Activated T-cell treated with anti-CD3 and anti-CD28 coated beads, Interleukin-2, amount 50 U/mL, for 72 hours (primary cell): Measurements from ENCODE around the gene LILRA6. TPM values are rescaled to one million over a fixed set of nuclear protein-coding genes. Genes with fewer than 3 reads are reported as not detected.
A peak's percentile ranks its signal among the peaks of the same experiment; 100 is the strongest.
"Not testable (repeated sequence)": the region's sequence is repeated elsewhere in the genome, so short reads cannot be mapped to it uniquely, and the experiment has no call there.

ENCODE experiments used
- ATAC-seq, 2 donors: fragments of 150-1000 bp; cut with Tn5 transposase; replicated peaks in 1 of 2; 2 replicates each; pipeline ENCODE4 v1.10.0; 2021; ENCODE audit warnings: moderate library complexity in 2 of 2, mild to moderate bottlenecking in 1 of 2
- DNase-seq, 2 donors: peaks; one replicate each; pipeline ENCODE4 v3.0.0; 2021 to 2022; ENCODE audit warnings: mixed read lengths in 1 of 2
- H3K27ac Mint-ChIP-seq: one replicate; pipeline ENCODE4 v1.8.0; 2022; ENCODE audit warnings: mild to moderate bottlenecking, moderate library complexity, mixed read lengths
- H3K27me3 Mint-ChIP-seq: one replicate; pipeline ENCODE4 v1.8.0; 2022; ENCODE audit warnings: low read depth, mixed read lengths
- H3K36me3 Mint-ChIP-seq, 2 donors: one replicate each; pipeline ENCODE4 v1.8.0; 2022; ENCODE audit warnings: mixed read lengths in 2 of 2, mild to moderate bottlenecking in 1 of 2; ENCODE audit not compliant: insufficient read depth in 2 of 2
- H3K4me1 Mint-ChIP-seq: one replicate; pipeline ENCODE4 v1.8.0; 2022; ENCODE audit warnings: low read depth, mixed read lengths
- H3K4me3 Mint-ChIP-seq, 2 donors: one replicate each; pipeline ENCODE4 v1.8.0; 2022; ENCODE audit warnings: mild to moderate bottlenecking in 2 of 2, mixed read lengths in 2 of 2, moderate library complexity in 2 of 2
- H3K9me3 Mint-ChIP-seq, 2 donors: one replicate each; pipeline ENCODE4 v1.8.0; 2022; ENCODE audit warnings: mixed read lengths in 2 of 2
- total RNA-seq, 2 donors: library from RNA; stranded (reverse); gene quantifications; one replicate each; pipeline ENCODE4 v1.2.3, GENCODE V29; 2022

Gene LILRA6
- total RNA-seq, 2 donors from 2014 or later, result not detected

DNA sequence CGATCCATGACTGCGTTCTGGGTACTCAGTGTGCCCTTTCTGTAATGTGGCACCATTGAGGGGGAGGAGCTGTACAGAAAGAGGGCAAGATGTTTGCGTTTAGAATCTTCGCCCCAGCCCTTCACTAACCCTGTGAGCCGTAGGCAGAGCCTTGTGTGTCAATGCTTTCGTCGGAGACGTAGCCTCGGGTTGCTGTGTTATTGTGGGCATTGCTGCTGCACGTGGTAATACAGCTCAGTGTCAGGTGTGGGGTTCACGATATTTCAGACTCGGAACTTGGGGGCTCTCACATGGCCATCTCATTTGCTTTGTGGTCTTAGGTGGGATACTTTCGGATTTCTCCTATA lies 35.8 kb downstream of the LILRA6 start:
- no peak for ATAC-seq
- Mint-ChIP-seq H3K27me3 (no peaks in the 10 kb centered on the region), H3K4me1 (peaks cover 100% of the 10 kb centered on the region), H3K36me3 (peaks cover 27 to 58% of the 10 kb centered on the region in 2 donors), H3K27ac (peak overlapping the region; percentile 39), H3K4me3 (peak overlapping the region; percentile 71 to 94), H3K9me3 (no peaks in the 10 kb centered on the region)
- DNase-seq, result no peak

DNA sequence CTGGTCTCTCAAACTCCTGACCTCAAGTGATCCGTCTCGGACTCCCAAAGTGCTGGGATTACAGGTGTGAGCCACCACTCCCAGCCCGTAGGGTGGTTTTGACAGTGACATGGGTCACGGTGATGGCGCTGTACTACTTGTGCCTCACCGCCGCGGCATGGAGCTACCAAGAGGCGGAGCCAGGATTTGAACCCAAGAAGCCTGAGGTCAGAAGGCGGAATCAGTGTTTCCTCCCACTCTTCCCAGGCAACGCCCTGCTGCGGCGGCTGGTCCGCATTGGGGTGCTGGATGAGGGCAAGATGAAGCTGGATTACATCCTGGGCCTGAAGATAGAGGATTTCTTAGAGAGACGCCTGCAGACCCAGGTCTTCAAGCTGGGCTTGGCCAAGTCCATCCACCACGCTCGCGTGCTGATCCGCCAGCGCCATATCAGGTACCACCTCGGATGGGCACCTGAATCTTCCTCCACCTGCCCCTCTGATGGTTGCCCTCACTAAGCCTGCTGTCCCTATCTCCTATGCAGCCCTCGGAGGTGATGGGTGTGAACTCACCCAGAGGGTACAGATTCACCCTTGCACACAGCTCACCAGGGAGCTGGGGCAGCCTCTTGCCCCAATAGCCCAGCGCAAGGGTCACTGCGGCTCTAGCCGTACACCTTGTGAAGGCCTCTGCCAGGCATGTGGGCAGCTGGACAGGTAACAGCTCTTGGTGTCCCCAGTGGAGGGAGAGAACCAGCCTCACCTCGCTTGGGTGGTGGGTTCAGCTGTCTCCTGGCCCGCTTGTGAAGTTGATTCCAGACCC lies 36.4 kb downstream of the LILRA6 start:
- Mint-ChIP-seq H3K9me3 (no peaks in the 10 kb centered on the region), H3K27ac (no peak overlapping the region), H3K27me3 (no peaks in the 10 kb centered on the region), H3K36me3 (peaks cover 29 to 63% of the 10 kb centered on the region in 2 donors), H3K4me1 (peaks cover 98% of the 10 kb centered on the region), H3K4me3 (peak overlapping the region; percentile 71 to 94)
- DNase-seq, result no peak
- no peak for ATAC-seq

DNA sequence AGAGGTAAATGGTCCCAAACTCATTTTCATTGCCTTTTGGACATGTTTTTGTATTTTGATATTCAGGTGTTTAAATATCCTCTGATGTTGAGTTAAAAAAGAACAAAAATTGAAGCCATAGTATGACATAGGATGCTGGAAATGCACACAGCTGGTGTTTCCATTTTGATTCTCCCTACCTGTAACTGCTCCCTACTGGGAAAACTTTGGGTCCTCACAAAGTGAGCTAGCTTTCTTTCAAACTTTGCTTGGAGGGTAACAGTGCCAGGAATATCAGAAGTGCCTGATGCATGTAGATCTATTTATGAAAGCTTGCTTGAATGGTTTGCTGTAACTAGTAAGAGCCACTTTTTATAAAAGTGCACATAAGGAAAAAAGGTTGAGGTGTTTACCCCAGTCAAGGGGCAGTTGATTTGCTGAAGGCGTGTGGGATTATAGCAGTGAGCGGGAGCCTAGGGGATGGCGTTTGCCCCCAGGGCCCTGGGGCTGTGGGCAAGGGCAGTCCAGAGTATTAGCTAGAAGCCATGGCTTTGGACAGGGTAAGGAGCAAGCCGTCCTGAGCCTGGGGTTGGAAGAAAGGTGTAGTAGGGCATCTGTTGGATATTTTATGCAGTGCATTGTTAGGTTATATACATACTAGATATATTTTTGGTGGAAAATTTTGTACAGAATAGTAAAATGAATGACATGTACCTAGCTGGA lies 37.7 kb downstream of the LILRA6 start:
- H3K36me3 Mint-ChIP-seq, result peaks cover 28 to 63% of the 10 kb centered on the region in 2 donors
- peaks cover 92% of the 10 kb centered on the region for H3K4me1 Mint-ChIP-seq
- ATAC-seq (no peak), DNase-seq (no peak)
- no peaks in the 10 kb centered on the region for H3K27me3 Mint-ChIP-seq
- H3K9me3 Mint-ChIP-seq, result no peaks in the 10 kb centered on the region
- H3K27ac Mint-ChIP-seq, result peak overlapping the region; percentile 87
- H3K4me3 Mint-ChIP-seq, result peak overlapping the region; percentile 93 to 94

DNA sequence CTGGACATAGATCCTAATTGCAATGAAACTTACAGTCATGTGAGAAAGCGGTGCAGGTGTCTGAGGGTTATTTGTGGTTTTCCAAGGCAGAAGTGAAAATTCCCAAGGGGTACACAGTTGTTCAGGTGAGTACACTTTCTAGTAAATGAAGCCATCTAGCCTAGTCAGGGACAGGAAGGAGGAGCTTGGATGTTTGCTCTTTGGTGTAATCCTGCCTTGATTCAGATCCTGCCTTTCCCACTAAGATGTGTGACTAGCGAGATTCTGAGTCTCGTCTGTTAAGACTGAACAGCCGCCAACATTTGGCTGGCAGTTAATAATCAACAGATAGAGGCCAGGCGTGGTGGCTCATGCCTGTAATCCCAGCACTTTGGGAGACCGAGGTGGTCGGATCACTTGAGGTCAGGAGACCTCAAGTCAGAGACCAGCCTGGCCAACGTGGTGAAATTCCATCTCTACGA lies 39.4 kb downstream of the LILRA6 start:
- no peak for DNase-seq
- no peak for ATAC-seq
- Mint-ChIP-seq H3K36me3 (peaks cover 28 to 55% of the 10 kb centered on the region in 2 donors), H3K27ac (peak overlapping the region; percentile 97), H3K4me1 (peaks cover 85% of the 10 kb centered on the region), H3K9me3 (no peaks in the 10 kb centered on the region), H3K27me3 (no peaks in the 10 kb centered on the region), H3K4me3 (peak overlapping the region; percentile 93 to 94)

DNA sequence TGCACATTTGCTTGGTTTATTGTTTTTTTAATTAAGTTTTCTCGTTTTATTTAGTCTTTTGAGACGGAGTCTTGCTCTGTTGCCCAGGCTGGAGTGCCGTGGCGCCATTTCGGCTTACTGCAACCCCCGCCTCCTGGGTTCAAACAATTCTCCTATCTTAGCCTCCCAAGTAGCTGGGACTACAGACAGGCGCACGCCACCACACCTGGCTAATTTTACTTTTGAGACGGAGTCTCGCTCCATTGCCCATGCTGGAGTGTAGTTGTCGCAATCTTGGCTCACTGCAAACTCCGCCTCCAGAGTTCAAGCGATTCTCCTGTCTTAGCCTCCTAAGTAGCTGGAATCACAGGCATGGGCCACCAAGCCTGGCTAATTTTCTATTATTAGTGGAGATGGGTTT lies 40.6 kb downstream of the LILRA6 start:
- no peak for DNase-seq
- H3K36me3 Mint-ChIP-seq, result peaks cover 27 to 49% of the 10 kb centered on the region in 2 donors
- no peaks in the 10 kb centered on the region for H3K9me3 Mint-ChIP-seq
- ATAC-seq, result no peak
- no peaks in the 10 kb centered on the region for H3K27me3 Mint-ChIP-seq
- peaks cover 73% of the 10 kb centered on the region for H3K4me1 Mint-ChIP-seq
- H3K4me3 Mint-ChIP-seq, result peak overlapping the region; percentile 93 to 94
- peak overlapping the region; percentile 97 for H3K27ac Mint-ChIP-seq

DNA sequence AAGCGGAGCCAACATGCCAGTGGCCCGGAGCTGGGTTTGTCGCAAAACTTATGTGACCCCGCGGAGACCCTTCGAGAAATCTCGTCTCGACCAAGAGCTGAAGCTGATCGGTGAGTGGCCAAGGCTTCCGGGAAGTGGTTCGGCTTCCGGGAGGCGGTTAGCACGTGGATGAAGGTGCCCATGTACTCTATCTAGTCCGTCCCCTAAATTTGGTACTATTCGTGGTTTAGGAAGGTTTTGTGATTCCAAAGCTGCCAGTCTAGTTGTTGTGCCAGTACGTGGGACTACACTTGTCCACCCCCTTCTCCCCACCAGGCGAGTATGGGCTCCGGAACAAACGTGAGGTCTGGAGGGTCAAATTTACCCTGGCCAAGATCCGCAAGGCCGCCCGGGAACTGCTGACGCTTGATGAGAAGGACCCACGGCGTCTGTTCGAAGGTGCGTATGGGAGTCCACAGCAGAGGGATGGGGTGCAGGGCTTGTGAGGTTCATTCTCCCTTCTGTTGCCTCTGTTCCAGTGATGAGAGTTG lies 41.4 kb downstream of the LILRA6 start:
- H3K4me1 Mint-ChIP-seq, result peaks cover 65% of the 10 kb centered on the region
- H3K36me3 Mint-ChIP-seq, result peaks cover 26 to 42% of the 10 kb centered on the region in 2 donors
- no peaks in the 10 kb centered on the region for H3K9me3 Mint-ChIP-seq
- H3K27me3 Mint-ChIP-seq, result no peaks in the 10 kb centered on the region
- peak overlapping the region; percentile 97 for H3K27ac Mint-ChIP-seq
- DNase-seq, result no peak
- peak overlapping the region; percentile 93 to 94 for H3K4me3 Mint-ChIP-seq
- ATAC-seq, result no peak

DNA sequence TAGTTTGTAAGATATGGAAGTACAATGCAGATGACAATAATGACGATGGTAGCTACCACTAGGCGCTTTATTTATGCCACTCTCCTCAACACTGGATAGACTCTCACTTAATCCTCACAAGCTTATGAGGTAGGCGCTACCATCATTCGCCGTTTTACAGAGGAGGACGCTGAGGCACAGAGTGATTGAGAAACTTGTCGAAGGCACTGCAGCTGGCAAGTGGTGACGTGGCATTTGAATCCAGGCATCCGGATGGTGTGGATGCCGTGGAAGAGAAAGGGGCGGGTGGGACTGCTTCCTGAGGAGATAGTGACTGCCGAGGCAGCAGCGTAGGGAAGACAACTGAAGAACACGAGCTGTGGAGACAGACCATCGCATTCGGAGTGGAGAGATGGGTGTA lies 43.2 kb downstream of the LILRA6 start:
- ATAC-seq (no peak), DNase-seq (no peak)
- no peaks in the 10 kb centered on the region for H3K27me3 Mint-ChIP-seq
- peaks cover 47% of the 10 kb centered on the region for H3K4me1 Mint-ChIP-seq
- peaks cover 22 to 34% of the 10 kb centered on the region in 2 donors for H3K36me3 Mint-ChIP-seq
- H3K4me3 Mint-ChIP-seq, result peak overlapping the region; percentile 59 to 93
- peak overlapping the region; percentile 56 for H3K27ac Mint-ChIP-seq
- no peaks in the 10 kb centered on the region for H3K9me3 Mint-ChIP-seq

DNA sequence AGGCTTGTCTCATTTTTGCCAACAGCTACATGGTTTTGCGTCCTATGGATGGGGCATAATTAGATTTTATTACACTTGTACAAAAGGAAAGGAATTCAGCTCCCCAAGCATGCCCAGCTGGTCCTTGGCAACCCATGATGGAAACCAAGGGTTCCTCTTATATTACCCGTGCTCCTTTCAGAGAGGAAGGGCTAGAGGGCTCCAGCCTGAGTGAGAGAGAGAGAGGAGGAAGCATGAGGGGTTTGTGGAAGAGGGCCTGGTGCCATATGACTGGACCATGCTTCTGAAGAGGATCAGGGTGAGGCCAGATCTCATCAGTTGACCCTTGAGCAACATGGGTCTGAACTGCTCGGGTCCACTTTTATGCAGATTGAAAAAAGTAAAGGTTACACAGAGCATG lies 45.5 kb downstream of the LILRA6 start:
- DNase-seq, result no peak
- peaks cover 36% of the 10 kb centered on the region for H3K4me1 Mint-ChIP-seq
- H3K27ac Mint-ChIP-seq, result peak overlapping the region; percentile 33
- H3K27me3 Mint-ChIP-seq, result no peaks in the 10 kb centered on the region
- no peak overlapping the region for H3K4me3 Mint-ChIP-seq
- H3K9me3 Mint-ChIP-seq, result no peaks in the 10 kb centered on the region
- ATAC-seq, result no peak
- H3K36me3 Mint-ChIP-seq, result peaks cover 10 to 26% of the 10 kb centered on the region in 2 donors

DNA sequence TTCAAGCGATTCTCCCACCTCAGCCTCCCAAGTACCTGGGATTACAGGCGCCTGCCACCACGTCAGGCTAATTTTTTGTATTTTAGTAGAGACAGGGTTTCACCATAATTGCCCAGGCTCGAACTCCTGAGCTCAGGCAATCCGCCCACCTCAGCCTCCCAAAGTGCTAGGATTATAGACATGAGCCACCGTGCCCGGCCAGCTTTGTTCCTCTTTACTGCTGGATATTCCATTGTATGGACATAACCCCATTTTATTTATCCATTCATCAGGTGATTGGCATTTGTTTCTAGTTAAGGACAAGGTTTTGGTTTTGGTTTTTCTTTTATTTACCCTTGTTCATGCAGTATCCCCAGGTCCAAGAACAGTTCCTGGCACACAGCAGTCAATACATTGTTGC lies 46.1 kb downstream of the LILRA6 start:
- H3K27me3 Mint-ChIP-seq, result no peaks in the 10 kb centered on the region
- ATAC-seq (no peak), DNase-seq (no peak)
- no peaks in the 10 kb centered on the region for H3K9me3 Mint-ChIP-seq
- H3K4me1 Mint-ChIP-seq, result peaks cover 36% of the 10 kb centered on the region
- peaks cover 6 to 20% of the 10 kb centered on the region in 2 donors for H3K36me3 Mint-ChIP-seq
- no peak overlapping the region for H3K4me3 Mint-ChIP-seq
- no peak overlapping the region for H3K27ac Mint-ChIP-seq

DNA sequence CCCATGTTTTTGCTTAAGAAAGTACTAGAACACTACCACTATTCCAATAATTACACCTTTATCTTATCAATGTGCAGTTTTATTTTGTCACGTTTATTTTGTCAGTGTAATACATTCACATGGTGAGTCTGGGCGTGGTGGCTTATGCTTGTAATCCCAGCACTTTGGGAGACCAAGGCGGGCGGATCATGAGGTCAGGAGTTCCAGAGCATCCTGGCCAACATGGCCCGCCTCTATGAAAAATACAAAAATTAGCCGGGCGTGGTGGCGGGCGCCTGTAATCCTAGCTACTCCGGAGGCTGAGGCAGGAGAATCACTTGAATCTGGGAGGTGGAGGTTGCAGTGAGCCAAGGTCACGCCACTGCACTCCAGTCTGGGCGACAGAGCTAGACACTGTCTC lies 48.1 kb downstream of the LILRA6 start:
- not testable (repeated sequence) for DNase-seq, H3K4me3 Mint-ChIP-seq, ATAC-seq, H3K27ac Mint-ChIP-seq, H3K9me3 Mint-ChIP-seq, H3K27me3 Mint-ChIP-seq
- Mint-ChIP-seq H3K4me1 (peaks cover 25% of the 10 kb centered on the region), H3K36me3 (peaks cover 2 to 10% of the 10 kb centered on the region in 2 donors)

DNA sequence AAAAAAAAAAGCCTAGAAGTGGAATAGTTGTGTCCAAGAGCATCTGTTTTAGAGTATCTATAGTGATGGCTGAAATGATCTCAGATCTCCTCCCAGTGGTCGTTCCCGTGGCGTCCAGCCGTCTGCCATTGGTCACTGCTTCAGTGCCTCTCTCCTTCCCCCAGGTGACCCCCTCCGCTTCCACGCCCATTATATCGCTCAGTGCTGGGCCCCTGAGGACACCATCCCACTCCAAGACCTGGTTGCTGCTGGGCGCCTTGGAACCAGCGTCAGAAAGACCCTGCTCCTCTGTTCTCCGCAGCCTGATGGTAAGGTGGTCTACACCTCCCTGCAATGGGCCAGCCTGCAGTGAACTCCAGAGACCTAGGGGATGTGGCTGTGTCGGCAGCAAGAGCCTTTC lies 49.6 kb downstream of the LILRA6 start:
- DNase-seq (no peak), ATAC-seq (no peak)
- Mint-ChIP-seq H3K4me1 (peaks cover 27% of the 10 kb centered on the region), H3K4me3 (peak overlapping the region; percentile 22 to 39), H3K27me3 (no peaks in the 10 kb centered on the region), H3K27ac (no peak overlapping the region), H3K9me3 (no peaks in the 10 kb centered on the region), H3K36me3 (peaks cover 2 to 10% of the 10 kb centered on the region in 2 donors)

DNA sequence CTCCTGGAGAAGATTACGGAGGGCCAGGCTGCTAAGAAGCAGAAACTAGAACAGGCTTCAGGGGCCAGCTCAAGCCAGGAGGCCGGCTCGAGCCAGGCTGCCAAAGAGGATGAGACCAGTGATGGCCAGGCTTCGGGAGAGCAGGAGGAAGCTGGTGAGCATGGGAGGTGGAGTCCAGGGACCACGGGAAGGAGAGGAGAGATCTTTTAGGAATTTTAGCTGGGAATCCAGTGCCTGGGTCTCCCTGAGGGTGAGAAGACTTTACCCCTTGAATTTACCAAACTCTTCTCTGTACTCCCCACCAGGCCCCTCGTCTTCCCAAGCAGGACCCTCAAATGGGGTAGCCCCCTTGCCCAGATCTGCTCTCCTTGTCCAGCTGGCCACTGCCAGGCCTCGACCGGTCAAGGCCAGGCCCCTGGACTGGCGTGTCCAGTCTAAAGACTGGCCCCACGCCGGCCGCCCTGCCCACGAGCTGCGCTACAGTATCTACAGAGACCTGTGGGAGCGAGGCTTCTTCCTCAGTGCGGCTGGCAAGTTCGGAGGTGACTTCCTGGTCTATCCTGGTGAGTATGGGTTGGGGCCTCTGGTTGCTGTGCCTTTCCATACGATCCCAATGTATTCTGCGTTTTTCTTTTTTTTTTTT lies 50.7 kb downstream of the LILRA6 start:
- H3K4me3 Mint-ChIP-seq, result peak overlapping the region; percentile 85 to 96
- peaks cover 37% of the 10 kb centered on the region for H3K4me1 Mint-ChIP-seq
- DNase-seq, result no peak
- H3K27ac Mint-ChIP-seq, result peak overlapping the region; percentile 83
- peaks cover 2 to 12% of the 10 kb centered on the region in 2 donors for H3K36me3 Mint-ChIP-seq
- no peaks in the 10 kb centered on the region for H3K27me3 Mint-ChIP-seq
- ATAC-seq, result no peak
- no peaks in the 10 kb centered on the region for H3K9me3 Mint-ChIP-seq
